D721Med (cell line): Measurements from ENCODE around the gene TBC1D8.

ENCODE experiments used
- DNase-seq: peaks from one replicate; pipeline ENCODE4 v3.0.0; 2011; ENCODE audit warnings: low spot score; ENCODE audit not compliant: insufficient read length
- FAIRE-seq: peaks from 2 replicates; lab custom pipeline; 2011; peaks lifted over from hg19 to GRCh38; lab: Jason Lieb, UNC
- TF ChIP-seq, protein P1 (sequence below): IDR thresholded peaks from 2 replicates; pipeline ENCODE4 v1.5.1; 2012; ENCODE audit warnings: mild to moderate bottlenecking, control low read depth; ENCODE audit not compliant: insufficient read depth; ENCODE audit errors: missing control alignments

The TBC1D8 gene

DNA sequence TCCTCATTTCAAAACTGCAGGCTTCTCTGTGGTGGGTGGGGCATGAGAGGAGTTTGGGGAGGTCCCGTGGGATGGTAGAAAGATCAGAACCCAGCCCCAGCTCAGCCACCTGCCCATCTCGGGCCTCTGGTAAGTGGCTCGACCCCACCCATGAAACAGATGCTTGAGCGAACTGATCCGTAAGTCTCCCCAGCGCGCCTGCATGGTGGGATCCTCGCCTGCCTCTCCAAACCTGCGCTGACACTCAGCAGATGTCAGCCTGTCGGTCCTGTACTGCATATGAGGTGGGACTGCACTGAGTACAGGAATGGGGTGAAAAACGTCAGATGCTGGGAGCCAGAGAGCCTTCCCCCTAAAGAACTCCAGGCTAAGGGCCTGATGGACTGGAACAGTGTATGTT lies 165.0 kb downstream of the TBC1D8 start:
- FAIRE-seq, result no peak
- DNase-seq, result no peak
- TF ChIP-seq, protein P1, sequence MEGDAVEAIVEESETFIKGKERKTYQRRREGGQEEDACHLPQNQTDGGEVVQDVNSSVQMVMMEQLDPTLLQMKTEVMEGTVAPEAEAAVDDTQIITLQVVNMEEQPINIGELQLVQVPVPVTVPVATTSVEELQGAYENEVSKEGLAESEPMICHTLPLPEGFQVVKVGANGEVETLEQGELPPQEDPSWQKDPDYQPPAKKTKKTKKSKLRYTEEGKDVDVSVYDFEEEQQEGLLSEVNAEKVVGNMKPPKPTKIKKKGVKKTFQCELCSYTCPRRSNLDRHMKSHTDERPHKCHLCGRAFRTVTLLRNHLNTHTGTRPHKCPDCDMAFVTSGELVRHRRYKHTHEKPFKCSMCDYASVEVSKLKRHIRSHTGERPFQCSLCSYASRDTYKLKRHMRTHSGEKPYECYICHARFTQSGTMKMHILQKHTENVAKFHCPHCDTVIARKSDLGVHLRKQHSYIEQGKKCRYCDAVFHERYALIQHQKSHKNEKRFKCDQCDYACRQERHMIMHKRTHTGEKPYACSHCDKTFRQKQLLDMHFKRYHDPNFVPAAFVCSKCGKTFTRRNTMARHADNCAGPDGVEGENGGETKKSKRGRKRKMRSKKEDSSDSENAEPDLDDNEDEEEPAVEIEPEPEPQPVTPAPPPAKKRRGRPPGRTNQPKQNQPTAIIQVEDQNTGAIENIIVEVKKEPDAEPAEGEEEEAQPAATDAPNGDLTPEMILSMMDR, result no peak

DNA sequence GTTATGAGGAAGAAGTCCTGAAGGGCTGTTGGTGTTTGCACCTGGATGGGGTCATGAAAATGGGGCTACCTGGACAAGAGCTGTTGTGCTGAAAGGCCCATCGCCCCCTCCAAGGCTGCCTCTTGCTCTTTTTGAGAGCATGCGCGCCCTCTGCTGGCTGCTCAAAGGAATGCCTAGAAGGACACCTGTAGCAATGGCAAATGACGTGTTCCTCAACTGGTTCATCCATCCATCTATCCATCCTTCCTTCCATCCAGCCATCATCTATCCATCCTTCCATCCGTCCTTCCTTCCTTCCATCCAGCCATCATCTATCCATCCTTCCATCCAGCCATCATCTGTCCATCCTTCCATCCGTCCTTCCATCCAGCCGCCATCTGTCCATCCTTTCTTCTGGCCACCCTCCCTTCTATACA lies 166.3 kb downstream of the TBC1D8 start:
- TF ChIP-seq, protein P1, result peak; percentile 95
- no peak for FAIRE-seq

DNA sequence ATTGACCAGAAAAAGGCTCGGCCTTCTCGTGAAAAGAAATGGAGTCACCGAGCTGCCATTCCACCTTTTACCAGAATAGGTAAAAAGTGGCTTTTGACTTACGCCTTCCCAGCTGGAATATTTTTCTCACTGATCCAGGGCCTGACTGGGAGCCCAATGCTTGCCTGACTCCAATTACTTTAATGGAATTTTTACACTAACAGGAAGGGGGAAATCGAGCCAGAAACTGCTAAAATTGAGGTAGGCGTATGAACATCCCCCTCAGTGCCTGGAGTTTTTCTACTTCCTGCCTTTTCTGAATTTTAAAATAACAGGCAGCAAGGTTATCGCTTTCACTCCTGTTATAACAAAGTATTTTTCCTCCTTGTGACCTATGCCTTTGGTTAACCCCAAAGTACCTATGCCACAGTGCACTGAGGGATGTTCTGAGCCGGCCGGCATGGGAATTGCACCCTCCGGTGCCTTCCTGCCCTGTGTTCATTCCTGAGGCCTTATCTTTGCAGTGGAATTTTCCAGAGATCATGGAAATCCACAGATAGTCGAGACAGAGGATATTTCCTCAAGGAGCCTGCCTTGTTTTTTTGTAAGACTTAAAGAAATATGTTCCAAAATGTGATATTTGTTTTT lies 167.4 kb downstream of the TBC1D8 start:
- TF ChIP-seq, protein P1, result no peak
- DNase-seq (no peak), FAIRE-seq (no peak)

More for the DNA sequence above, 166.3 kb downstream of the TBC1D8 start:
- peak; percentile 56 for DNase-seq

DNA sequence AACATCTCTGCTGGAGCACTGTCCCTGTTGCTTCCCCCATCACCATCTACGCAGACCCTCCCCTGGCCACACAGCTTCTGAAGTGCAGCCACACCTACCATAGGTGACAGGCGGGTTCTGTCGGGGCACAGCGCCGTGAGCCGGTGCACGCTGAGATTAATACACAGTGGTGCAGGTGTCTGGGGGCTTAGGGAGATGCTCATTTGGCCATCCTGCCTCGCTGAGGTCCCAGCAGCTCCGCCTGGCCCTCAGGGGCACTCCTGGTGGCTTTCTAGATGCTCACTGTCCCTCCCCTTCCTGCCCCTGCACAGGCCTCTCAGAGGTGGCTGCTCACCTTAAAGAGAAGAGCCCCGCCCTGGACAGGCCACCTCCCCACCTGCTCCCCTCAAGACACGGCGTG lies 168.0 kb downstream of the TBC1D8 start:
- TF ChIP-seq, protein P1, result no peak
- no peak for FAIRE-seq
- DNase-seq, result no peak

DNA sequence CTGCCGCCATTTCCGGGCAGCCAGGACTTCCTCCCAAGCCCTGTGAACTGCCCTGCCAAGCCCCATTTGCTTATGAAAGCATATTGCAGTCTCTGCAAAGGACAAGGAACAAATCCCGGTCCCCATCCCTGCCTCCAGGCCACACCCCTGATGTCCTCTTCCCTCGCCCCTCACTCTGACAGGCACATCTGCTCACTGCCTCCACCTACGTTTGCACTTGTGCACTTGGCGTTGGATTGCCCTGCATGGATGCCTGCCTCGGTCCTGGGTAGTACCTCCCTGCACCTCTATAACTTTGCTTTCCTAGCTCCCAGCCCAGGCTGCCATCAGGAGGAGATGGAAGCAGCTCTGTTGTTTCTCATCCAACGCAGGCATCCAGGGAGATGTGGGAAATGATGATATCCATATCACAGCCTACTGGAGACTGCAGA lies 168.7 kb downstream of the TBC1D8 start:
- no peak for FAIRE-seq

DNA sequence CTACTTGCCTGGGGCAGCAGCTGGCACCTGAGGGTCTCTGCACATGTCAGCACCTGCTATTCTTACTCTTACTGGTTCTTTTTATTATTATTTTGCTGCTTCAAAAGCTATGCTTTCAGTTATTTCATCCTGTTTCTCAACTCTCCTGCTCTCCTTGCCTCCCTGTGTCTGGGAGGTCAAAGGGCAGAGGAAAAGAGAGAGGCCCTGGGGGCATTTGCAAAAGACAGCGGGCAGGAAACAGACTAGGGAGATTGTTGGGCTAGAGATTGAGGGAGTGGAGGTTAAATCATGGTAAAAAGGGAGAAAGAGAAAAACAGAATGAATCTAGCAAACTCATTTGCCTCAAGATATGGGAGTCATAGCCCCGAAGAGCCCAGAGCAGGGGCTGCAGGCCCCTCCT lies 170.2 kb downstream of the TBC1D8 start:
- FAIRE-seq (no peak), DNase-seq (no peak)
- TF ChIP-seq, protein P1, result no peak

More for the DNA sequence above, 168.7 kb downstream of the TBC1D8 start:
- TF ChIP-seq, protein P1, result no peak
- no peak for DNase-seq

DNA sequence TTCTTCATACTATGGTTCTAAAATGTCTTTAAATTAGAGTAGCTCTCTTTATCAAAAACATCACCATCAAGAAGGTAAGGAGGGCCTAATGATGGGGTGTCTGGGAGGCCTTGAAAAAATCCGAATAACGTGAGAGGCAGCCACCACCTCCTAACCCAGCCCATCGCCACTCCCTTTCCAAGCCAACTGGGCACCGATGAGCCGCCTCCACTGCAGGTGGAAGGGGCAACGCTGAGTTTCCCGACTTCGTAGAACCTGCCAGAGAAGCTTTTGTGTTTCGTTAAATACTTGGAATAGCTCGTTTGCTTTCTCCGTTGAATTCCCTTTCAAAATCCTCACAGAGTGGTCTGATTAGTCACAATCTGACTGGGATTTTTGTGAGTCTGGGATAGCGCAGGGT lies 171.1 kb downstream of the TBC1D8 start:
- TF ChIP-seq, protein P1, result no peak
- no peak for DNase-seq
- FAIRE-seq, result no peak
